Progenitor cell of endocrine pancreas (in vitro differentiated cells): ENCODE measurements around the gene DCAF4. TPM values are rescaled to one million over a fixed set of nuclear protein-coding genes. Genes with fewer than 3 reads are reported as not detected.

ENCODE experiments used
- DNase-seq: peaks from one replicate; pipeline ENCODE4 v3.0.0; 2021; ENCODE audit warnings: low spot score; ENCODE audit not compliant: unreplicated experiment
- H3K27ac Mint-ChIP-seq: 2 replicates; pipeline ENCODE4 v1.8.0; 2021; ENCODE audit warnings: mild to moderate bottlenecking, moderate library complexity, mixed read lengths
- H3K27me3 Mint-ChIP-seq: 2 replicates; pipeline ENCODE4 v1.8.0; 2021; ENCODE audit warnings: mixed read lengths
- H3K36me3 Mint-ChIP-seq: 2 replicates; pipeline ENCODE4 v1.8.0; 2022; ENCODE audit warnings: mixed read lengths; ENCODE audit not compliant: insufficient read depth
- H3K4me1 Mint-ChIP-seq: 2 replicates; pipeline ENCODE4 v1.8.0; 2021; ENCODE audit warnings: low read depth, mixed read lengths
- H3K4me3 Mint-ChIP-seq: 2 replicates; pipeline ENCODE4 v1.8.0; 2021; ENCODE audit warnings: low read depth, mild to moderate bottlenecking, moderate library complexity, mixed read lengths
- H3K9me3 Mint-ChIP-seq: 2 replicates; pipeline ENCODE4 v1.8.0; 2021; ENCODE audit warnings: low read depth, mixed read lengths
- CTCF ChIP-seq: fragments of 200-600 bp; sonication (generic); IDR thresholded peaks from one replicate; pipeline ENCODE4 v1.5.0; 2021; ENCODE audit warnings: antibody characterized with exemption, mild to moderate bottlenecking; ENCODE audit not compliant: unreplicated experiment
- total RNA-seq: library from RNA; stranded (reverse); gene quantifications from 2 replicates; pipeline ENCODE4 v1.2.1, GENCODE V29; 2021

DCAF4 gene
- total RNA-seq, 1 donor from 2014 or later = 18.6 TPM

DNA sequence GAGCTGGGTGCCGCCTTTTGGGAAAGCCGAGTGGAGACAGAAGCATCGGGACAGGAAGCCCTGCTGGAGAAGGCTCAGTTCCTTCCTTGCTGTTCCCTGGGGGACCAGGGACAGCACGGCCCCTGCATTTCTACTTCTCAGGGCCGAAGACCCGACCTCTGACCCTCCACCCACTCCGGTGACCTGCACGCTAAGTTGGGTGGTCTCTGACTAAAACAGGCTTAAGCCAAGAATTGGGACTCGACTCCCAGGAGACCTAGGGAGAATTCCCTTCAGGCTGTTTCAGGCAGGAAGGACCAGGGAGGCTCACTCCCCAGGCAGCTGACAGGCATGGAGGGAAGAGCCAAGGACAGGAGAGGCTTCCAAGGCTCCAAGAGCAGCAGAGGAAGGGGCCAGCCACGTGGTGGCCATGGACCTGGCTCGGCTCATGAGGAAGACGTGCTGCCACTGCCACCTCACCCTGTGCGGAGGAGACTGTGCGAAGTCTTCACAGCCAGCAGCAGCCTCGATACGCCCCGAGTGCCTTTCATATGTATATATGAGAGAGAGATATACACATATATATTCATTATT, 43.9 kb downstream of the DCAF4 start:
- H3K27ac Mint-ChIP-seq = peak overlapping the region; percentile 59
- H3K4me3 Mint-ChIP-seq = no peak overlapping the region
- DNase-seq = no peak
- H3K9me3 Mint-ChIP-seq = no peaks in the 10 kb centered on the region
- no peaks in the 10 kb centered on the region for H3K4me1 Mint-ChIP-seq
- H3K27me3 Mint-ChIP-seq = no peaks in the 10 kb centered on the region
- no peak for TF ChIP-seq CTCF
- peaks cover 19% of the 10 kb centered on the region for H3K36me3 Mint-ChIP-seq

GRCh38 chr14:72970824-72971434, 44.7 kb downstream of the DCAF4 start:
- H3K9me3 Mint-ChIP-seq = no peaks in the 10 kb centered on the region
- no peak overlapping the region for H3K27ac Mint-ChIP-seq
- TF ChIP-seq CTCF = no peak
- H3K4me3 Mint-ChIP-seq = no peak overlapping the region
- no peaks in the 10 kb centered on the region for H3K27me3 Mint-ChIP-seq
- DNase-seq = no peak
- peaks cover 21% of the 10 kb centered on the region for H3K36me3 Mint-ChIP-seq
- no peaks in the 10 kb centered on the region for H3K4me1 Mint-ChIP-seq

GRCh38 chr14:72974661-72975060, 48.4 kb downstream of the DCAF4 start:
- no peaks in the 10 kb centered on the region for H3K27me3 Mint-ChIP-seq
- H3K27ac Mint-ChIP-seq = no peak overlapping the region
- TF ChIP-seq CTCF = no peak
- DNase-seq = no peak
- no peak overlapping the region for H3K4me3 Mint-ChIP-seq
- H3K36me3 Mint-ChIP-seq = peaks cover 21% of the 10 kb centered on the region
- H3K4me1 Mint-ChIP-seq = peaks cover 3% of the 10 kb centered on the region
- no peaks in the 10 kb centered on the region for H3K9me3 Mint-ChIP-seq

GRCh38 chr14:72975770-72976169, 49.5 kb downstream of the DCAF4 start:
- Mint-ChIP-seq H3K27ac (no peak overlapping the region), H3K4me3 (no peak overlapping the region), H3K36me3 (peaks cover 21% of the 10 kb centered on the region), H3K27me3 (no peaks in the 10 kb centered on the region), H3K9me3 (no peaks in the 10 kb centered on the region), H3K4me1 (peaks cover 3% of the 10 kb centered on the region)
- DNase-seq = no peak
- TF ChIP-seq CTCF = no peak

DNA sequence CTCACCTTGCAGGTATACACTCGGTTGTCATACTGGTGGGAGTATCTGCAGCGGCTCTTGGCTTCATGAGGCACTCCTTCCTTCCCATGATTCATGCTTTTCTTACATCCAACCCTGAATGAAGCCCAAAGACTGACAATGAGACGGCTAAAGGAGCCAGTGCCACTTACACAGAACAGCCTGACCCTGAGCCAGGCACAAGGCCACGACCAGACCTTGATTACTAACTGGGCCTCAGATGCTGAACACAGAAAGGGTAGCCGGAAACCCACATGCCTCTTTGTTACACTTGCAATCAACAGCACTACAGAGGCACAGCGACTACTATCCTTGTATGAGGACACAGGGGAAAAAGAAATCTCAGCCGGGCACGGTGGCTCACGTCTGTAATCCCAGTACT, 52.6 kb downstream of the DCAF4 start:
- peaks cover 12% of the 10 kb centered on the region for H3K4me1 Mint-ChIP-seq
- DNase-seq = no peak
- H3K27ac Mint-ChIP-seq = no peak overlapping the region
- H3K9me3 Mint-ChIP-seq = no peaks in the 10 kb centered on the region
- no peak overlapping the region for H3K4me3 Mint-ChIP-seq
- H3K36me3 Mint-ChIP-seq = peaks cover 28% of the 10 kb centered on the region
- no peaks in the 10 kb centered on the region for H3K27me3 Mint-ChIP-seq
- no peak for TF ChIP-seq CTCF
